HCT116 (cell line): ENCODE measurements around the gene GOSR1. TPM values are rescaled to one million over a fixed set of nuclear protein-coding genes. Genes with fewer than 3 reads are reported as not detected.

Experiments
- ATAC-seq: fragments of 200-7000 bp; cut with Tn5 transposase; 2 replicates; pipeline ENCODE4 v1.9.1; 2020; ENCODE audit warnings: mild to moderate bottlenecking, moderate library complexity
- BruUV-seq: library from RNA; stranded (reverse); fragments of 400-500 nt; replicated peaks from 2 replicates; lab custom pipeline; 2021; lab: Mats Ljungman, UMichigan
- CTCF ChIA-PET: fragments of 300-600 bp; sonication (Branson Sonifier 250); formaldehyde crosslinking; loops from one replicate; lab custom pipeline; 2021; ENCODE audit warnings: antibody characterized with exemption; lab: Charles Lee
- POLR2A ChIA-PET: fragments of 300-600, 350-600 bp; sonication (Branson Sonifier 250); formaldehyde crosslinking; loops from one replicate; lab custom pipeline; 2021; ENCODE audit warnings: antibody characterized with exemption; lab: Charles Lee
- RAD21 ChIA-PET, 2 experiments: fragments of 300-600 bp; sonication (Branson Sonifier 250); formaldehyde crosslinking; loops; one replicate each; lab custom pipeline; 2023; ENCODE audit warnings: low total read pairs in 2 of 2; ENCODE audit not compliant: uncharacterized antibody in 2 of 2, unreplicated experiment in 2 of 2, low non-redundant PET in 1 of 2; lab: Charles Lee
- DNase-seq: peaks from one replicate; pipeline ENCODE4 v3.0.0-alpha.2; 2010; ENCODE audit warnings: low read depth, low spot score
- H2AFZ ChIP-seq: fragments of 200-600 bp; shearing (Covaris generic), sonication (generic); 2 replicates; pipeline ENCODE4 v1.6.1; 2017; ENCODE audit warnings: low read depth, mixed run types, mixed read lengths, antibody characterized with exemption, low read length; ENCODE audit not compliant: poor library complexity, severe bottlenecking
- H3K27ac ChIP-seq: 2 replicates; pipeline ENCODE4 v1.5.1; 2012; ENCODE audit warnings: low read depth, low read length
- H3K27me3 ChIP-seq: fragments of 200-600 bp; sonication (generic); 2 replicates; pipeline ENCODE4 v1.6.1; 2016; ENCODE audit warnings: mixed run types, low read length, mixed read lengths; ENCODE audit not compliant: insufficient read depth
- H3K36me3 ChIP-seq, 2 experiments: fragments of 200-500 bp in 1 of 2; fragments of 200-600 bp in 1 of 2; sonication (Bioruptor generic) in 1 of 2; sonication (generic) in 1 of 2; 2 replicates each; pipeline versions ENCODE4 v1.5.1 to v1.6.1; 2014 to 2016; ENCODE audit warnings: low read length in 2 of 2, inconsistent platforms in 1 of 2, mixed read lengths in 1 of 2, mixed run types in 1 of 2; ENCODE audit not compliant: insufficient read depth in 2 of 2, control insufficient read depth in 1 of 2
- H3K4me1 ChIP-seq, 2 experiments: fragments of 200-600 bp in 1 of 2; sonication (generic) in 1 of 2; 2 replicates each; pipeline versions ENCODE4 v1.5.1 to v1.6.1; 2012 to 2017; ENCODE audit warnings: low read length in 2 of 2, inconsistent platforms in 1 of 2, mild to moderate bottlenecking in 1 of 2, mixed read lengths in 1 of 2, mixed run types in 1 of 2, moderate library complexity in 1 of 2; ENCODE audit not compliant: insufficient read depth in 2 of 2, control insufficient read depth in 1 of 2
- H3K4me2 ChIP-seq: fragments of 200-600 bp; sonication (generic); 2 replicates; pipeline ENCODE4 v1.6.1; 2017; ENCODE audit warnings: mixed run types, low read length, mixed read lengths
- H3K4me3 ChIP-seq, 2 experiments: fragments of 200-600 bp in 1 of 2; sonication (generic) in 1 of 2; replicated peaks in 1 of 2; 2 replicates each; pipeline ENCODE4 v1.5.1; 2011 to 2016; ENCODE audit warnings: low read length in 2 of 2, control low read depth in 1 of 2, low read depth in 1 of 2, mild to moderate bottlenecking in 1 of 2, mixed read lengths in 1 of 2, mixed run types in 1 of 2
- H3K79me2 ChIP-seq: fragments of 200-600 bp; sonication (generic); 2 replicates; pipeline ENCODE4 v1.6.1; 2017; ENCODE audit warnings: mild to moderate bottlenecking, mixed run types, low read length, moderate library complexity, mixed read lengths; ENCODE audit not compliant: insufficient read depth
- H3K9ac ChIP-seq: fragments of 200-600 bp; sonication (generic); 2 replicates; pipeline ENCODE4 v1.6.1; 2016; ENCODE audit warnings: low read length, mixed read lengths
- H3K9me2 ChIP-seq: fragments of 200-600 bp; sonication (generic), shearing (Covaris generic); 2 replicates; pipeline ENCODE4 v1.6.1; 2017; ENCODE audit warnings: mixed run types, mild to moderate bottlenecking, moderate library complexity; ENCODE audit not compliant: insufficient read depth
- H3K9me3 ChIP-seq, 2 experiments: fragments of 200-500 bp in 1 of 2; fragments of 200-600 bp in 1 of 2; sonication (Bioruptor generic) in 1 of 2; sonication (generic) in 1 of 2; 2 replicates each; pipeline ENCODE4 v1.6.1; 2014 to 2017; ENCODE audit warnings: low read length in 2 of 2, mixed read lengths in 2 of 2, inconsistent platforms in 1 of 2, low read depth in 1 of 2, mild to moderate bottlenecking in 1 of 2, mixed run types in 1 of 2, moderate library complexity in 1 of 2; ENCODE audit not compliant: control insufficient read depth in 1 of 2, insufficient read depth in 1 of 2
- H4K20me1 ChIP-seq: fragments of 200-600 bp; sonication (generic), shearing (Covaris generic); 2 replicates; pipeline ENCODE4 v1.6.1; 2017; ENCODE audit warnings: mixed run types, mild to moderate bottlenecking, moderate library complexity; ENCODE audit not compliant: insufficient read depth
- EZH2 ChIP-seq: fragments of 200-600 bp; sonication (generic); IDR thresholded peaks from 2 replicates; pipeline ENCODE4 v1.6.1; 2017; ENCODE audit warnings: antibody characterized with exemption, mixed run types
- SIN3A ChIP-seq: IDR thresholded peaks from 2 replicates; pipeline ENCODE4 v1.6.1; 2012; ENCODE audit warnings: low read depth
- SRF ChIP-seq: IDR thresholded peaks from 2 replicates; pipeline ENCODE4 v1.6.1; 2012; ENCODE audit warnings: low read depth
- intact Hi-C: fragments of 100-400 bp; cut with micrococcal nuclease; formaldehyde crosslinking; loops from 2 replicates; pipeline ENCODE4 v1.10.0; 2022
- total RNA-seq: library from RNA; stranded (reverse); gene quantifications from one replicate; pipeline ENCODE4 v1.2.1, GENCODE V29; 2021; ENCODE audit not compliant: unreplicated experiment
- TF ChIP-seq, protein P1 (sequence below): IDR thresholded peaks from 2 replicates; pipeline ENCODE4 v1.6.1; 2012; ENCODE audit warnings: low read depth

The GOSR1 gene
- total RNA-seq, 1 experiment from 2014 or later, result 48.8 TPM

DNA sequence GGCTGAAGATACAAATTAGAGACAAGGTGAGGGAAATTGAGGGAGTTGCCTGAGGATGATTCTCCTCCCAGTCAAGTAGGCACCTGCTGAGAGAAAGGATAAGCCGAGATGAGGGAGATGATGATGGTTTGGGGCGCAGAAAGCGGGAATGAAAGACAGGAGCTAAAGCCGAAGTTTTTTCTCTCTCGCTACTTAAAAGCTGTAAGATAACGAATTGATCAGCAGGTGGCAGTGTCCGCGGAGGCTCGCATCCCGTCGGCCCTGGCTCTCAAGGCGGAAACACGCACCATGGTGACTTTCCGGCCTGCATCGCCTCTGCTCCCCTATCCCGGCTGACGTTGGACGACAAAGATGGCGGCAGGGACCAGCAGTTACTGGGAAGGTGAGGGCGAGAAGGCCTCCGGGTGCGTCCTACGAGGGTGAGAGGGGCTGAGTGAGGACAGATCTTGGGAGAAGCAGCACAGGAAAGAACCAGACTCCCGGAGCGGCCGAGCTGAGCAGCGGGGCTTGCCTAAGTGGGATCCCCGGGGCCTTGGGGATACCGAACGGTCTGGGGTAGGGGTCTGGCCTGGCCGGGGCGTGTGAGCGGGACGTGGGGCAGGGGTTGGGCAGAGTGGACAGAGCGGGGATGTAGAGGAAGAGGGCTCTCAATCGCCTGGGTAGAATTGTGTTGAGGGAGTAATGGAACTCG, at the start of gene GOSR1 (continued):
- TF ChIP-seq, protein P1, sequence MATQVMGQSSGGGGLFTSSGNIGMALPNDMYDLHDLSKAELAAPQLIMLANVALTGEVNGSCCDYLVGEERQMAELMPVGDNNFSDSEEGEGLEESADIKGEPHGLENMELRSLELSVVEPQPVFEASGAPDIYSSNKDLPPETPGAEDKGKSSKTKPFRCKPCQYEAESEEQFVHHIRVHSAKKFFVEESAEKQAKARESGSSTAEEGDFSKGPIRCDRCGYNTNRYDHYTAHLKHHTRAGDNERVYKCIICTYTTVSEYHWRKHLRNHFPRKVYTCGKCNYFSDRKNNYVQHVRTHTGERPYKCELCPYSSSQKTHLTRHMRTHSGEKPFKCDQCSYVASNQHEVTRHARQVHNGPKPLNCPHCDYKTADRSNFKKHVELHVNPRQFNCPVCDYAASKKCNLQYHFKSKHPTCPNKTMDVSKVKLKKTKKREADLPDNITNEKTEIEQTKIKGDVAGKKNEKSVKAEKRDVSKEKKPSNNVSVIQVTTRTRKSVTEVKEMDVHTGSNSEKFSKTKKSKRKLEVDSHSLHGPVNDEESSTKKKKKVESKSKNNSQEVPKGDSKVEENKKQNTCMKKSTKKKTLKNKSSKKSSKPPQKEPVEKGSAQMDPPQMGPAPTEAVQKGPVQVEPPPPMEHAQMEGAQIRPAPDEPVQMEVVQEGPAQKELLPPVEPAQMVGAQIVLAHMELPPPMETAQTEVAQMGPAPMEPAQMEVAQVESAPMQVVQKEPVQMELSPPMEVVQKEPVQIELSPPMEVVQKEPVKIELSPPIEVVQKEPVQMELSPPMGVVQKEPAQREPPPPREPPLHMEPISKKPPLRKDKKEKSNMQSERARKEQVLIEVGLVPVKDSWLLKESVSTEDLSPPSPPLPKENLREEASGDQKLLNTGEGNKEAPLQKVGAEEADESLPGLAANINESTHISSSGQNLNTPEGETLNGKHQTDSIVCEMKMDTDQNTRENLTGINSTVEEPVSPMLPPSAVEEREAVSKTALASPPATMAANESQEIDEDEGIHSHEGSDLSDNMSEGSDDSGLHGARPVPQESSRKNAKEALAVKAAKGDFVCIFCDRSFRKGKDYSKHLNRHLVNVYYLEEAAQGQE, result no peak

DNA sequence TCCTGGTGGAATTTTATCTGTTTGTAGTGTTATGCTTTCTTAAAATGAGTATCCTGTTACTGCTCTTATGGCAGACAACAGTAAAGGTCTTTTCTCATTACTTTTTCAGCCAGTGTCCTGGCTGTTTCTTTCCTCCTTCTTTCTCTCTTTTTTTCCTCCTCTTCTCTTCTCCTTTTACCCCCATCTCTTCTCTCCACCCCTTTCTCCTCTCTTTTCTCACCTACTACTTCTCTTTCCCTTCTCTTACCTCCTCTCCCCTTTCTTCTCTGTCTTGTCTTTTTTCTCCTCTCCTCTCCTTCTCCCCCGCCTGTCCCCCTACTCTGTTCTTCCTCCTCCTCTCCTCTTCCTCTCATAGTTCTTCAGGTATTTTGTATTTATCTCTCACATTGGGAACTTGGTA, 49.6 kb upstream of the GOSR1 start:
- Histone ChIP-seq H3K79me2 (no peaks in the 10 kb centered on the region), H3K36me3 (peaks cover 4 to 14% of the 10 kb centered on the region in 2 experiments; a peak in 1 of 4 replicates), H3K27ac (no peak overlapping the region), H3K9me3 (no peaks in the 10 kb centered on the region), H3K27me3 (no peaks in the 10 kb centered on the region), H3K4me2 (no peak overlapping the region), H3K4me1 (no peaks in the 10 kb centered on the region), H3K9me2 (no peaks in the 10 kb centered on the region), H4K20me1 (no peaks in the 10 kb centered on the region), H3K9ac (no peak overlapping the region), H2AFZ (no peak overlapping the region), H3K4me3 (no peak overlapping the region)
- DNase-seq, result no peak
- ChIA-PET POLR2A (no interaction called here), CTCF (no interaction called here), RAD21 (no interaction called here)
- TF ChIP-seq SIN3A (no peak), SRF (no peak), EZH2 (no peak)
- no TSS peak for BruUV-seq
- intact Hi-C loops, result no loop called here
- ATAC-seq, result no peak
